IPS DF 4.7 (cell line): Measurements from ENCODE around the gene ZNF487.
"Not testable (repeated sequence)": the region's sequence is repeated elsewhere in the genome, so short reads cannot be mapped to it uniquely, and the experiment has no call there.

Experiments used
- DNase-seq: peaks from one replicate; pipeline ENCODE4 v3.0.0-alpha.2; 2013; ENCODE audit warnings: low spot score; ENCODE audit errors: extremely low read depth

ZNF487 gene

DNA sequence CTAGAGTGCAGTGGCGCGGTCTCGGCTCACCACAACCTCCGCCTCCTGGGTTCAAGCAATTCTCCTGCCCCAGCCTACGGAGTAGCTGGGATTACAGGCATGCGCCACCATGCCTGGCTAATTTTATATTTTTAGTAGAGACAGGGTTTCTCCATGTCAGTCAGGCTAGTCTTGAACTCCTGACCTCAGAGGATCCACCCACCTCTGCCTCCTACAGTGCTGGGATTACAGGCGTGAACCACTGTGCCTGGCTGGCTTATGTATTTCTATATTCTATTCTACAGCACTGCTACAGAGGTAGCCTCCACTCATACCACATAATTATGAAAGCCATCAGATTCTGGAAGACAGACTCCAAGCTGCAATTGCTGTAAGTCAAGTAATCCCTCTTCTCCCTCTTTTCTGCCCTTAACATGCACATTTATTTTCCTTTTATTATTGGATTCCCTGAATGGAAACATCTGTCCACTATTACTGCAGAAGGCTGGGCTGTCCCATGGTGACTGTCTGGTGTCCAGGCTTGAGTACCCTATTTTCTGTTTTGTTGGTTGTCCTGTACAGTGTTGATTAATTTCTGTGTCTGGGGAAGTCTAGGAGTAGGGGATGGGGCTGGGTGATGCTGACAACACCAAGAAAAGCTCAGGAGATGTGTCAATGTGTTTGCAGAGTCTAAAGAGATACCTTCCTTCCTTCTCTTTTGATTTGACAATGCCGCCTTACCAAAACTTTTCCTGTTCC, 5.8 kb upstream of the ZNF487 start:
- DNase-seq: no peak

DNA sequence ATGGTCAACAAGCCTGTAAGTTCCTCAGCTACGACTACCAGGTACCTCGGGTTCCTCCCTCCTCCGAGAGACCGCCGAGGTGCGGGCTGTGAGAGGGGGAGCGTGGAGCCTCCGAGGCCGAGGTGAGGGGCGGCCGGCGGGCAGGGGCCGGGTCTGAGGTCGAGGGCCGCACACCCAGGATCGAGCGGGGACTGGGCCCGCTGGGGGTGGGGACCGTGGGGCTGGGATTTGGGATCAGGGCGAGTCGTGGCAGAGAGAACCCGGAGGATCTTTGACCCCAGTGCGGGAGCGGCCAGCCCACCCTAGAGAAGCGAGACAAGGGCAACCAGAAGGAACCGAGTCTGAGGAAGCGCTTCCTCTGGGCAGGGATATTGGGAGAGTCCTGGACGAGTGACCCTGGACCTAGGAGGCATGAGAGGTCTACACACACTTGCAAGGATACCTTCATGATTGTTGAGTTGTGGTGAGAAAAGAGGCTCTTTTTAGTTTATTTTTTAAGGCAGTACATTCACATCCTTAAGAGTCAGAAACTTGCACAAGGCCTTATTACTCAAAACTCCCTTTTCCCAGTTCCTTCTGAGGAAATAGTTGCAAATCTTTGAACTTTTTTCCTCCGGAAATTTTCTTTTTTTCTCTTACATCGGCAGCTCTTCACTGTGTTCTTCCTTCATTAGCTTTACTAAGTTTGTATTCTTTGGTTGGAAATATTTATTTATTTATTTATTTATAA, 395 bp downstream of the ZNF487 start:
- DNase-seq: no peak

GRCh38 chr10:43440463-43441134, 3.7 kb downstream of the ZNF487 start:
- DNase-seq: no peak

DNA sequence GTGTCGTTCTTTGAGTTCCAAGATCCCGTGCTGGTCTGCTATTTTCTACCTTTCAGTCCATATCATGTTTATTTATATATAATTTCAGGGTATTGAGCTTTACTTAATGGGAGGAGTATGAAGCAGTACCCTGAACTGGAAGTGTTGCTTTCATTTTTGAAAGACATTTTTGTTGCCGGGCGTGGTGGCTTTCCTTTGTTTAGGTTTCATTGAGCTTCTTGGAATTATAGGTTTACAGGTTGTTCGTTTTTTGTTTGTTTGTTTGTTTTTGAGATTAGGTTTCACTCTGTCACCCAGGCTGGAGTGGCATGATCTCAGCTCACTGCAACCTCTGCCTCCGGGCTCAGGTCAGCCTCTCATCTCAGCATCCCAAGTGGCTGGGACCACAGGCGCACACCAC, 7.4 kb downstream of the ZNF487 start:
- no peak for DNase-seq

GRCh38 chr10:43444897-43445466, 8.1 kb downstream of the ZNF487 start:
- no peak for DNase-seq

- DNase-seq: not testable (repeated sequence)
These were observed 9.5 kb downstream of the ZNF487 start for GRCh38 chr10:43446219-43447017.

- no peak for DNase-seq
These were observed 11.8 kb downstream of the ZNF487 start for GRCh38 chr10:43448742-43449141.

- no peak for DNase-seq
These were observed 15.5 kb downstream of the ZNF487 start for GRCh38 chr10:43452356-43452914.

GRCh38 chr10:43453266-43453831, 16.4 kb downstream of the ZNF487 start:
- no peak for DNase-seq

GRCh38 chr10:43454025-43454424, 17.1 kb downstream of the ZNF487 start:
- not testable (repeated sequence) for DNase-seq

DNA sequence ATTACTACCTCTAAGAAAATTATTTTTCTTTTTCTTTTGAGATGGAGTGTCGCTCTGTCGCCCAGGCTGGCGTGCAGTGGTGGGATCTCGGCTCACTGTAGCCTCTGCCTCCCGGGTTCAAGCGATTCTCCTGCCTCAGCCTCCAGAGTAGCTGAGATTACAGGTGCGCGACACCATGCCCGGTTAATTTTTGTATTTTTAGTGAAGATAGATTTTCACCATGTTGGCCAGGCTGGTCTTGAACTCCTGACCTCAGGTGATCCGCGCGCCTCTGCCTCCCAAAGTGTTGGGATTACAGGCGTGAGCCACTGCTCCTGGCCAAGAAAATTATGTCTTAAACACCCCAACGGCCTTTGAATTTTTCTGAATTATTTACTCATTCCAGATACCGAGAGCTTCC, 19.6 kb downstream of the ZNF487 start:
- DNase-seq: not testable (repeated sequence)

GRCh38 chr10:43458227-43458626, 21.3 kb downstream of the ZNF487 start:
- DNase-seq: no peak

- DNase-seq: no peak
These were observed 25.0 kb downstream of the ZNF487 start for GRCh38 chr10:43461950-43462349.

DNA sequence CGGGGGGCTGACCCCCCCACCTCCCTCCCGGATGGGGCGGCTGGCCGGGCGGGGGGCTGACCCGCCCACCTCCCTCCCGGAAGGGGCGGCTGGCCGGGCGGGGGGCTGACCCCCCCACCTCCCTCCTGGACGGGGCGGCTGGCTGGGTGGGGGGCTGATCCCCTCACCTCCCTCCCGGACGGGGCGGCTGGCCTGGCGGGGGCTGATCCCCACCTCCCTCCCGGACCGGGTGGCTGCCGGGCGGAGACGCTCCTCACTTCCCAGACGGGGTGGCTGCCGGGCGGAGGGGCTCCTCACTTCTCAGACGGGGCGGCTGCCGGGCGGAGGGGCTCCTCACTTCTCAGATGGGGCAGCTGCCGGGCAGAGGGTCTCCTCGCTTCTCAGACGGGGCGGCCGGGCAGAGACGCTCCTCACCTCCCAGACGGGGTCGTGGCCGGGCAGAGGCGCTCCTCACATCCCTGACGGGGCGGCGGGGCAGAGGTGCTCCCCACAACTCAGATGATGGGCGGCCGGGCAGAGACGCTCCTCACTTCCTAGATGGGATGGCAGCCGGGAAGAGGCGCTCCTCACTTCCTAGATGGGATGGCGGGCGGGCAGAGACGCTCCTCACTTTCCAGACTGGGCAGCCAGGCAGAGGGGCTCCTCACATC, 28.3 kb downstream of the ZNF487 start:
- not testable (repeated sequence) for DNase-seq

DNA sequence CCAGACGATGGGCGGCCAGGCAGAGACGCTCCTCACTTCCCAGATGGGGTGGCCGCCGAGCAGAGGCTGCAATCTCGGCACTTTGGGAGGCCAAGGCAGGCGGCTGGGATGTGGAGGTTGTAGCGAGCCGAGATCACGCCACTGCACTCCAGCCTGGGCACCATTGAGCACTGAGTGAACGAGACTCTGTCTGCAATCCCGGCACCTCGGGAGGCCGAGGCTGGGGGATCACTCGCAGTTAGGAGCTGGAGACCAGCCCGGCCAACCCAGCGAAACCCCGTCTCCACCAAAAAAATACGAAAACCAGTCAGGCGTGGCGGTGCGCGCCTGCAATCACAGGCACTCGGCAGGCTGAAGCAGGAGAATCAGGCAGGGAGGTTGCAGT, 28.8 kb downstream of the ZNF487 start:
- not testable (repeated sequence) for DNase-seq

GRCh38 chr10:43471146-43471545, 34.2 kb downstream of the ZNF487 start:
- no peak for DNase-seq

DNA sequence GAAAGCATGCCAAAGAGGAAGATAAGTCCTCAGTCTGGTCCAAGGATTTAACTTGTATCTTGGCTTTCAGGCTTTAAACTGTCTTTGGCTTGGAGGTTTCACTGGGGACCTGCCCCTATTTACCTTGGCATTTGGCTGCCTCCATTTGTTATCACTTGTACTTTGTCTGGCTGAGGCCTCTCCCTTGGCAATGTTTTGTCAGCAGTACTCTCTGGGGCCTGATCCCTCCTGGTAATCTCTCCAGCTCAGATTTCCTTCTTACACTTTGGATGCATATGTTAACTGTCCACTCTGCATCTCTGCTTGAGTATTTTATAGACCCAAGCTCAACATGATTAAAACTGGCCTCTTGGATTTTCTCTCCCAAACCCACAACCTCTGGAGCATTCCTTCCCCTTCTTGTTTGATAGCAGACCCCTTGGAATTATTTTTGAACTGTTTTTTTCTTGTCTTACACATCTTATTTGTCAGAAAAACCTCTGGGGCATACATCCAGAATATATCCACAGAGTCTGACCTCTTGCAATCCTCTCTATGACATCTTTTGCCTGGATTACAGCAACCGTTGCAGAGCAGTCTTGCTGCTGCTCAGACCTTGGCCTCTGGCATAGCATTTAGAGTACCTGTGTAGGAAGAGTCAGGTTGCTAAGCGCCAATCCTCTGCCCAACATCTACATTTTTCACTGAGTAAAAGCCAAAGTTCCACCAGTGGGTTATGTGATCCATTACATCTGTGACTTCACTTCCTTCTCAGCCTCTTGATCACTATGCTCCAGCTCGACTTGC, 35.2 kb downstream of the ZNF487 start:
- DNase-seq: no peak

- no peak for DNase-seq
These were observed 42.4 kb downstream of the ZNF487 start for GRCh38 chr10:43479275-43479674.
